Natural killer cell (primary cell): ENCODE measurements around the gene SNRNP70. TPM values are rescaled to one million over a fixed set of nuclear protein-coding genes. Genes with fewer than 3 reads are reported as not detected.
"Not testable (repeated sequence)": the region's sequence is repeated elsewhere in the genome, so short reads cannot be mapped to it uniquely, and the experiment has no call there.

Source experiments
- ATAC-seq, 3 donors: fragments of 150-1000 bp in 2 of 3; fragments of 200-7000 bp in 1 of 3; cut with Tn5 transposase; 1 replicate in 1 of 3; 2 replicates in 2 of 3; pipeline ENCODE4 v1.10.0; 2021; ENCODE audit warnings: mild to moderate bottlenecking in 2 of 3, moderate library complexity in 2 of 3
- DNase-seq, 2 donors: peaks; one replicate each; pipeline versions ENCODE4 v3.0.0 to v3.0.0-alpha.2; 2013 to 2021; ENCODE audit warnings: mixed read lengths in 1 of 2
- H3K27ac ChIP-seq: one replicate; pipeline ENCODE4 v1.5.1; 2013; ENCODE audit warnings: mild to moderate bottlenecking, low read length
- H3K27me3 ChIP-seq: one replicate; pipeline ENCODE4 v1.6.1; 2013; ENCODE audit warnings: low read length; ENCODE audit not compliant: control insufficient read depth, insufficient read depth
- H3K36me3 ChIP-seq: one replicate; pipeline ENCODE4 v1.6.1; 2013; ENCODE audit warnings: low read length; ENCODE audit not compliant: control insufficient read depth, insufficient read depth
- H3K4me1 ChIP-seq: one replicate; pipeline ENCODE4 v1.6.1; 2013; ENCODE audit warnings: low read length; ENCODE audit not compliant: control insufficient read depth, insufficient read depth
- H3K4me3 ChIP-seq: one replicate; pipeline ENCODE4 v1.5.1; 2013; ENCODE audit warnings: low read length
- H3K9me3 ChIP-seq: one replicate; pipeline ENCODE4 v1.6.1; 2013; ENCODE audit warnings: low read length; ENCODE audit not compliant: control insufficient read depth, insufficient read depth
- H3K27ac Mint-ChIP-seq, 2 donors: one replicate each; pipeline ENCODE4 v1.8.0; 2022; ENCODE audit warnings: mild to moderate bottlenecking in 2 of 2, mixed read lengths in 2 of 2, moderate library complexity in 1 of 2
- H3K27me3 Mint-ChIP-seq, 2 donors: one replicate each; pipeline ENCODE4 v1.8.0; 2022; ENCODE audit warnings: low read depth in 2 of 2, mixed read lengths in 2 of 2
- H3K36me3 Mint-ChIP-seq: one replicate; pipeline ENCODE4 v1.8.0; 2022; ENCODE audit warnings: mixed read lengths
- H3K4me1 Mint-ChIP-seq, 2 donors: one replicate each; pipeline ENCODE4 v1.8.0; 2022; ENCODE audit warnings: mixed read lengths in 2 of 2
- H3K4me3 Mint-ChIP-seq: one replicate; pipeline ENCODE4 v1.8.0; 2022; ENCODE audit warnings: mild to moderate bottlenecking, moderate library complexity, mixed read lengths
- H3K9me3 Mint-ChIP-seq, 2 donors: one replicate each; pipeline ENCODE4 v1.8.0; 2022; ENCODE audit warnings: mixed read lengths in 2 of 2
- WGBS: methylation state at CpG from one replicate; pipeline ENCODE4 v1.1.7; 2013; ENCODE audit warnings: missing lambda C conversion rate; ENCODE audit not compliant: insufficient coverage; 5-methylcytosine and 5-hydroxymethylcytosine counted together
- intact Hi-C: fragments of 100-400 bp; cut with micrococcal nuclease; formaldehyde crosslinking; loops from one replicate; pipeline ENCODE4 v1.14.2; 2022
- total RNA-seq, 4 donors: library from RNA; stranded (reverse); fragments of 120-200 nt in 1 of 4; gene quantifications; one replicate each; pipeline versions ENCODE4 v1.2.3 to v1.2.4, GENCODE V29; 2013 to 2022
- TF ChIP-seq, protein P1 (sequence below): fragments of 200-600 bp; IDR thresholded peaks from one replicate; pipeline ENCODE4 v1.8.0; 2022; ENCODE audit warnings: antibody characterized with exemption

Gene SNRNP70
- total RNA-seq, 3 donors from 2014 or later (not counting 1 experiment from before 2014, with no cell fraction given): 244 to 312 (median 299) TPM

DNA sequence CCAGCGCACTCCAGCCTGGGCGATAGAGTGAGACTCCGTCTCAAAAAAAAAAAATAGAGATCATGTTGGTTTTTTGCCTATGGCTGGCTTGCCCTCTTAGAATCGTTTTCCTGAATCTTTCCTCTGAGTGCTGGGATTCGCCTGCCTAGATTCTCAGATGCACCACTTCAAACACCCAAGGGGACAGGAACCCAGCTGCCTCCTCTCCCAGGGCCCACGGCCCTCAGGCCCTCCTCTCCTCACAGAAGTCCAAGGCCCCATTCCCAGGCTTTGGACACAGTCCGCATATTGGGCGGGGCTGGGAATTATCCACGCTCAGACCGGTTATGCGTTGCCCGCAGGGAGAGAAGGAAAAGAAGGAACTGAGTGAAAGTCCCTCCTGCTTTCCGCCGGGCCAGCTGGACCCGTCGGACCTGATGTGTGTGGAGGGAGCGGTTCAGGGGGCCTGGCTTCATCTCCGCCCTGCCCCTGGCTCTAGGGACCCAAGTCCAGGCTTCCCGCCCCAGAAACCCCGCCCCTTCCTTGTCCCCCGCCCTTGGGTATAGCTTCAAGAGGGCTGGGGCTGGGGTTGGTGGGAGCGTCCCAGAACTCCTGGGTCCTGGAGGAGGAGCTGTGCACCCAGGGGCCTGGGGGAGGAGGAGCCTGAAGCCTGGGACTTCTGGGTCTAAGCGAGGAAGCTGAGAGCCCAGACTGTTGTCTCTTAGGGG is 39.9 kb downstream of the SNRNP70 start:
- no peaks in the 10 kb centered on the region for H3K36me3 Mint-ChIP-seq
- no peaks in the 10 kb centered on the region for H3K9me3 Mint-ChIP-seq
- H3K4me3 ChIP-seq: no peak overlapping the region
- intact Hi-C loops: no loop called here
- H3K27ac Mint-ChIP-seq: no peak overlapping the region
- no peaks in the 10 kb centered on the region for H3K9me3 ChIP-seq
- peaks cover 0 to 8% of the 10 kb centered on the region in 2 donors for H3K27me3 Mint-ChIP-seq
- no peak for ATAC-seq
- peaks cover 12 to 28% of the 10 kb centered on the region in 2 donors for H3K4me1 Mint-ChIP-seq
- H3K4me3 Mint-ChIP-seq: no peak overlapping the region
- no peaks in the 10 kb centered on the region for H3K36me3 ChIP-seq
- no peak overlapping the region for H3K27ac ChIP-seq
- peaks cover 19% of the 10 kb centered on the region for H3K4me1 ChIP-seq
- WGBS: 85% methylated on average over 23 of the region's 23 CpGs
- no peak for DNase-seq
- no peaks in the 10 kb centered on the region for H3K27me3 ChIP-seq
- TF ChIP-seq, protein P1, sequence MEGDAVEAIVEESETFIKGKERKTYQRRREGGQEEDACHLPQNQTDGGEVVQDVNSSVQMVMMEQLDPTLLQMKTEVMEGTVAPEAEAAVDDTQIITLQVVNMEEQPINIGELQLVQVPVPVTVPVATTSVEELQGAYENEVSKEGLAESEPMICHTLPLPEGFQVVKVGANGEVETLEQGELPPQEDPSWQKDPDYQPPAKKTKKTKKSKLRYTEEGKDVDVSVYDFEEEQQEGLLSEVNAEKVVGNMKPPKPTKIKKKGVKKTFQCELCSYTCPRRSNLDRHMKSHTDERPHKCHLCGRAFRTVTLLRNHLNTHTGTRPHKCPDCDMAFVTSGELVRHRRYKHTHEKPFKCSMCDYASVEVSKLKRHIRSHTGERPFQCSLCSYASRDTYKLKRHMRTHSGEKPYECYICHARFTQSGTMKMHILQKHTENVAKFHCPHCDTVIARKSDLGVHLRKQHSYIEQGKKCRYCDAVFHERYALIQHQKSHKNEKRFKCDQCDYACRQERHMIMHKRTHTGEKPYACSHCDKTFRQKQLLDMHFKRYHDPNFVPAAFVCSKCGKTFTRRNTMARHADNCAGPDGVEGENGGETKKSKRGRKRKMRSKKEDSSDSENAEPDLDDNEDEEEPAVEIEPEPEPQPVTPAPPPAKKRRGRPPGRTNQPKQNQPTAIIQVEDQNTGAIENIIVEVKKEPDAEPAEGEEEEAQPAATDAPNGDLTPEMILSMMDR: no peak

DNA sequence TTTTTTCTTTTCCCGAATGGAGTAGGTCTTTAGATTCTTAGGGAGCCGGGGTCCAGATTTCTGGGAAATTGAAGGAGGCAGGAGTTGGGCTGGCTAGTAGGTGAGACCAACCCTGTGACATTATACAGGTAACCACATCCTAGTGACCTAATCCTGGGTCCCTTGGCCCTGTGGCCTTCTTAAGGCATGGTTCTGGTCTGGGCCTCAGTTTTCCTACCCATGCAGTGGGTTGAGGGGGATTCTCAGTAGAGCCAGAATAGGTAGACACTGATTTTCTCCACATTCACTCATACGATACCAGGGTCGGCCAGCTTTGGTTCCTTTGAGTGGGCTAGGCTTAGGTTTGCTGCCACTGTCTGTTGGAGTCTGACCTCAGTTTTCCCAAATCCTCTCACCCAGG is 41.3 kb downstream of the SNRNP70 start:
- TF ChIP-seq, protein P1: no peak
- DNase-seq (no peak), ATAC-seq (no peak)
- H3K27me3 Mint-ChIP-seq: no peaks in the 10 kb centered on the region
- no peaks in the 10 kb centered on the region for H3K27me3 ChIP-seq
- no peaks in the 10 kb centered on the region for H3K9me3 Mint-ChIP-seq
- H3K9me3 ChIP-seq: no peaks in the 10 kb centered on the region
- H3K4me3 Mint-ChIP-seq: no peak overlapping the region
- no peaks in the 10 kb centered on the region for H3K36me3 Mint-ChIP-seq
- no peaks in the 10 kb centered on the region for H3K36me3 ChIP-seq
- no peak overlapping the region for H3K4me3 ChIP-seq
- peaks cover 15% of the 10 kb centered on the region for H3K4me1 ChIP-seq
- peaks cover 12 to 18% of the 10 kb centered on the region in 2 donors for H3K4me1 Mint-ChIP-seq
- no peak overlapping the region for H3K27ac Mint-ChIP-seq
- 95% methylated on average over 3 of the region's 4 CpGs for WGBS
- intact Hi-C loops: no loop called here
- H3K27ac ChIP-seq: no peak overlapping the region

DNA sequence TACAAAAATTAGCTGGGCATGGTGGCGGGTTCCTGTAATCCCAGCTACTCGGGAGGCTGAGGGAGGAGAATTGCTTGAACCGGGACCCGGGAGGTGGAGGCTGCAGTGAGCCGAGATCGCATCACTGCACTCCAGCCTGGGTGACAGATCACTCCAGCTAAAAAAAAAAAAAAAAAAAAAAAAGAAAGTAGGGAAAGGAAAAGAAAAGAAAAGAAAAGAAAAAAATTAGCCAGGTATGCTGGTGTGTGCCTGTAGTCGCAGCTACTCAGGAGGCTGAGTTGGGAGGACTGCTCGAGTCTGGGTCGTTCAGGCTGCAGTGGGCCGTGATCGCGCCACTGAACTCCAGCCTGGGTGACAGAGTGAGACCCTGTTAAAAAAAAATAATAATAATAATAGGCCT is 42.0 kb downstream of the SNRNP70 start:
- ATAC-seq, H3K9me3 Mint-ChIP-seq, H3K4me3 ChIP-seq, H3K27me3 Mint-ChIP-seq, intact Hi-C loops, H3K27ac Mint-ChIP-seq, H3K36me3 ChIP-seq, H3K36me3 Mint-ChIP-seq, H3K9me3 ChIP-seq, H3K27ac ChIP-seq, DNase-seq, H3K4me3 Mint-ChIP-seq, H3K27me3 ChIP-seq: not testable (repeated sequence)
- peaks cover 12 to 18% of the 10 kb centered on the region in 2 donors for H3K4me1 Mint-ChIP-seq
- 99% methylated on average over 12 of the region's 12 CpGs for WGBS
- H3K4me1 ChIP-seq: peaks cover 15% of the 10 kb centered on the region

DNA sequence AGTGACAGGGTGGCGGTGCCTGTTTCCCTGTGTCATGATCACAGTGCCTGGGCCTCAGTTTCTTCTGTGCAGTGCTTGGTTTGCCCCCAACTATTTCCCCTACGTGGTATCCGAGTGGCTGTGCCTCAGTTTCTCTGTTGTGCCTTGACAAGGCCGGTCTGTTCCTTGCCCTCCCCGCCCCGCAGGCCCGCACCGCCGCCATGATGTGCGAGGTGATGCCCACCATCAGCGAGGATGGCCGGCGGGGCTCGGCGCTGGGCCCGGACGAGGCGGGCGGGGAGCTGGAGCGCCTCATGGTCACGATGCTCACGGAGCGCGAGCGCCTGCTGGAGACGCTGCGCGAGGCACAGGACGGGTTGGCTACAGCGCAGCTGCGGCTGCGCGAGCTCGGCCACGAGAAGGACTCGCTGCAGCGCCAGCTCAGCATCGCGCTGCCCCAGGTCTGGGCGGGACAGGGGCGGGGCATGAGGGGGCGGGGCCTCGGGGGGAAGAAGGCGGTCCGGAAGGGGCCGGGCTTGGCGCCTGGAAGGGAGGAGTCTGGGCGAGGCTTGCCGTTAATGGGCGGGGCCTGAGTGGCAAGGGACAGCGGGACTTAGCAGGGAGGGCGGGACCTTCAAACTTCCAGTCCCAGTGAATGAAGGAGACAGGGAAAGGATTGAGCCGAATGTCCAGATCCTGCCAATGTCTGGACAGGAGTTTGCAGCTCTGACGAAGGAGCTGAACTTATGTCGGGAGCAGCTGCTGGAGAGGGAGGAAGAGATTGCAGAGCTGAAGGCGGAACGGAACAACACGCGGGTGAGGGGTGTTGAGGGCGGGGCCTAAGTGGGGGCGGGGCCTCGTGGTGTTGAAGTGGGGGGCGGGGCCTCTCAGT is 42.7 kb downstream of the SNRNP70 start:
- no peaks in the 10 kb centered on the region for H3K36me3 Mint-ChIP-seq
- 4% methylated on average over 62 of the region's 63 CpGs for WGBS

More for the DNA sequence above, 42.7 kb downstream of the SNRNP70 start:
- H3K27me3 Mint-ChIP-seq: no peaks in the 10 kb centered on the region
- Histone ChIP-seq H3K4me3 (peak overlapping the region; percentile 40), H3K36me3 (no peaks in the 10 kb centered on the region), H3K4me1 (peaks cover 15% of the 10 kb centered on the region), H3K27me3 (no peaks in the 10 kb centered on the region), H3K27ac (peak overlapping the region; percentile 29), H3K9me3 (no peaks in the 10 kb centered on the region)
- ATAC-seq: peak; percentile 92 to 99 (median 95)
- peaks cover 12 to 21% of the 10 kb centered on the region in 2 donors for H3K4me1 Mint-ChIP-seq
- TF ChIP-seq, protein P1: no peak
- peak; percentile 92 to 98 for DNase-seq
- peak overlapping the region; percentile 87 for H3K4me3 Mint-ChIP-seq
- H3K27ac Mint-ChIP-seq: peak overlapping the region; percentile 48 to 81
- intact Hi-C loops: loop anchor here (1.0 to 2.0 kb wide), 2 partner anchors 9 to 15 kb away; partner anchors contain the start of genes C19orf73 and PPFIA3
- H3K9me3 Mint-ChIP-seq: no peaks in the 10 kb centered on the region
